ENCODE results near the gene RTEL1.

GRCh38 chr20:63731410-63731809 is 73.3 kb downstream of the RTEL1 start:
- TF ChIP-seq, protein P1, sequence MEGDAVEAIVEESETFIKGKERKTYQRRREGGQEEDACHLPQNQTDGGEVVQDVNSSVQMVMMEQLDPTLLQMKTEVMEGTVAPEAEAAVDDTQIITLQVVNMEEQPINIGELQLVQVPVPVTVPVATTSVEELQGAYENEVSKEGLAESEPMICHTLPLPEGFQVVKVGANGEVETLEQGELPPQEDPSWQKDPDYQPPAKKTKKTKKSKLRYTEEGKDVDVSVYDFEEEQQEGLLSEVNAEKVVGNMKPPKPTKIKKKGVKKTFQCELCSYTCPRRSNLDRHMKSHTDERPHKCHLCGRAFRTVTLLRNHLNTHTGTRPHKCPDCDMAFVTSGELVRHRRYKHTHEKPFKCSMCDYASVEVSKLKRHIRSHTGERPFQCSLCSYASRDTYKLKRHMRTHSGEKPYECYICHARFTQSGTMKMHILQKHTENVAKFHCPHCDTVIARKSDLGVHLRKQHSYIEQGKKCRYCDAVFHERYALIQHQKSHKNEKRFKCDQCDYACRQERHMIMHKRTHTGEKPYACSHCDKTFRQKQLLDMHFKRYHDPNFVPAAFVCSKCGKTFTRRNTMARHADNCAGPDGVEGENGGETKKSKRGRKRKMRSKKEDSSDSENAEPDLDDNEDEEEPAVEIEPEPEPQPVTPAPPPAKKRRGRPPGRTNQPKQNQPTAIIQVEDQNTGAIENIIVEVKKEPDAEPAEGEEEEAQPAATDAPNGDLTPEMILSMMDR (IDR thresholded peaks at IDR 0.05): no peak
- TF ChIP-seq POLR2AphosphoS5 (IDR thresholded peaks at IDR 0.05) (no peak), POLR2A (IDR thresholded peaks at IDR 0.05) (no peak)
